NCI-H2107 treated with DMSO at 0.1 percent for 48 hours (cell line): ENCODE results near the gene LGI4.

ENCODE experiments used
- DNase-seq: peaks from one replicate; lab custom pipeline; 2025; ENCODE audit not compliant: unreplicated experiment; lab: John Stamatoyannopoulos, UW

LGI4 gene

GRCh38 chr19:35124098-35125060, 10.5 kb downstream of the LGI4 start:
- DNase-seq: no peak

DNA sequence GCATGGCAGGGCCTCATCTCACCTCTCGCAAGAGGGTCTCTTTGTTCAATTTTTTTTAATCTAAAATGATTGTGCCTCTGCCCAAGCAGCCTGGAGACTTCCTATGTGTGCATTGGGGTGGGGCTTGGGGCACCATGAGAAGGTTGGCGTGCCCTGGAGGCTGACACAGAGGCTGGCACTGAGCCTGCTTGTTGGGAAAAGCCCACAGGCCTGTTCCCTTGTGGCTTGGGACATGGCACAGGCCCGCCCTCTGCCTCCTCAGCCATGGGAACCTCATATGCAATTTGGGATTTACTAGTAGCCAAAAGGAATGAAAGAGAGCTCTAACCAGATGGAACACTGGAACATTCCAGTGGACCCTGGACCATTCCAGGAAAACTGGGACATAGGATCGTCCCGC, 11.3 kb downstream of the LGI4 start:
- DNase-seq: no peak

GRCh38 chr19:35122687-35123551, 11.9 kb downstream of the LGI4 start:
- no peak for DNase-seq

DNA sequence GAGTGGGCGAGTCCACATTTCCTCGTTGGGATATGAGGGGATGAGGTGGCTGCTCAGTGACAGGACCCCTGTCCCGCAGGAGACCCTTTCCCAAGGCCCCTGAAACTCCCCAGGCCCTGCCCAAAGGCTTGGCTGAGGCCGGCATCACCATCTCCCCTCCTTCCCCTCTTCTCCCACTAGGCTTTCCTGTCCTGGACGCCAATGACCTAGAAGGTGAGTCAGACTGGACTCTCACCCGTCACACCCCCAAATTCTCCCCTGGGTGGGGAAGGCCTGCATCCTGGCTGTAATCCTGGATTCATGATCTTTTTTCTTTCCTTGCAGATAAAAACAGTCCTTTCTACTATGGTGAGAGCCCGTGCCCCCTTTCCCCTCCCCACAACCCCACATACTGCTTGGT, 14.0 kb downstream of the LGI4 start:
- DNase-seq: no peak

GRCh38 chr19:35120492-35120891, 14.4 kb downstream of the LGI4 start:
- peak; percentile 8 for DNase-seq

DNA sequence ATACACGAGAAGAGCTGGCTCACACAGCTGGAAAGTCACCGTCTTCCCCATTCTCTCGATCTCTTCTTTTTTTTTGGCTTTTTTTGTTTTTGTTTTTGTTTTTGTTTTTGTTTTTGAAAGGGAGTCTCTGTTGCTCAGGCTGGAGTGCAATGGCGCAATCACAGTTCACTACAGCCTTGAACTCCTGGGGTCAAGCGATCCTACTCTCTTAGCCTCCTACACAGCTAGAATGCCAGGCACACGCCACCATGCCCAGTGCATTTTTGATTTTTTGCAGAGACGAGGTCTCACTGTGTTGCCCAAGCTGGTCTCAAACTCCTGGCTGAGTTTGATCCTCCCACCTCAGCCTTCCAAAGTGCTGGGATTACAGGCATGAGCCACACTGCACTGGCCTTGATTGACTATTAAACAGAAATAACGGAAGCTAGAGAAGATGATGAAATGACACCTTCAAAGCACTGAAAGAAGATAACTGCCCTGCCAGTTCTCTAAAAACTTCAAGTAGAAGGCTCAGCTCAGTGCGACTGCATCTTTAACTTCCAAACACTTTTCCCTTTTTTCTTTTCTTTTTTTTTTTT, 15.2 kb downstream of the LGI4 start:
- no peak for DNase-seq

- DNase-seq: no peak
Measured at GRCh38 chr19:35119091-35119490, 15.8 kb downstream of the LGI4 start.

DNA sequence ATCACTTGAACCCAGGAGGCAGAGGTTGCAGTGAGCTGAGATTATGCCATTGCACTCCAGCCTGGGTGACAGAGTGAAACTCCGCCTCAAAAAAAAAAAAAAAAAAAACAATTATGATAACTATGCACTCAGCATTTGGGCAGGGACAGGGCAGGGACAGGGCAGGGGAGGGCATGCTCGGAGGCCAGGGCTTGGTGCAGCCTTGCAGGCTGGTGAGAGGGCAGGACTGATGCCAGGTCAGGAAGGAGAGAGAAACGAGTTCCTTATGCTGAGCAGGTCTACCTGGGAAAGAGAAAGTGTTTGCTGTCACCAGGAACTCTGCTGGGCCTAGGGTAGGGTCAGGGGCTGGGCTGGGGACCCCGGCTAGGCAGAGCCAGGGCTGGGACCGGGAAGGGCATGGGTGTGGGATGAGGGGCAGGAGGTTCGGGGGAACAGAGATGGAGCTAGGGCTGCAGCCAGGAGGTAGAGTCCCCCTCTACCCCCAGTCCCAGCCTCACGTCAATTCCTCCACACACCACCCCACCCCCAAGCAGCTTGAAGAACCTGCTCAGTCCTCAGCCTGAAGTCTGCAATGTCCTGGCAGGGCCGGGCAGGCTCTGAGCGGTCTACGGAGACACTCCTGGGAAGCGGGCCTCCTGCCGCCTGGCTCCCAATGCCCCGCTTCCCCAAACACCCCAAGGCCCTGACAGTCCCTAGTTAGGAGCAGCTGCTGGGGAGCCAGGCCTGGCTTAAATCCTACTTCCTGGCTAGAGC, 16.4 kb downstream of the LGI4 start:
- no peak for DNase-seq

- DNase-seq: no peak
Measured at GRCh38 chr19:35117799-35118198, 17.1 kb downstream of the LGI4 start.

GRCh38 chr19:35117116-35117515, 17.7 kb downstream of the LGI4 start:
- DNase-seq: no peak

DNA sequence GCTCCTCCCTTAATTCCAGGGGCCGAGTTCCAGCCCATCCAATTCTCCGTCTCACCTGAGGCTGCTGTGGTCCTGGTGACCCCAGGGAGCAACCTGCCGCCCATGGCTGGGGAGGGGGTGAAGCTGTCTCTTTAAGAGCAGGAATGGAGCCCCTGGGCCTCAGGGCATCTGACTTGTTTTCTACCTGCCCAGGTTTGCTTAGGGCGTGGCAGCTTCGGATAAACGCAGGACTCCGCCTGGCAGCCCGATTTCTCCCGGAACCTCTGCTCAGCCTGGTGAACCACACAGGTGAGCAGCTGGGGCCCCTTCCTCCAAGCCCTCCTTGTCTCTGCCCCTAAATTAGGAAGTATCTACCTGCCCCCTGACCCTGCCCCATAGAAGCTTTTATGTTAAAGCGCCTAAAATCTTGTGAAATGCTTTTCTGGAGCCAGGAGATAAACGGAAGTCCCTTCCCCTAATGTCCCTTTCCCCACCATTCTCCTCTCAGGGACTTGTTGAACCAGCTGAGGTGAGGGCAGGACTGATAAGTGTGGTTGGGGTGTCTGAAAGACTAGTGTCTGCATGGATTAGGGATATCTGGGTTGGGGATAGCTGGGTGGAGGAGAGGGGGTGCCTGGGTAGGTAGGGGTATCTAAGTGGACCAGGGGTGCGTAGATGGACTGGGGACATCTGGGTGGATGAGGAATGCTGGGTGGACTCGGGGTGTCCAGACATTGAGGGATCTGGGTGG, 18.6 kb downstream of the LGI4 start:
- no peak for DNase-seq

DNA sequence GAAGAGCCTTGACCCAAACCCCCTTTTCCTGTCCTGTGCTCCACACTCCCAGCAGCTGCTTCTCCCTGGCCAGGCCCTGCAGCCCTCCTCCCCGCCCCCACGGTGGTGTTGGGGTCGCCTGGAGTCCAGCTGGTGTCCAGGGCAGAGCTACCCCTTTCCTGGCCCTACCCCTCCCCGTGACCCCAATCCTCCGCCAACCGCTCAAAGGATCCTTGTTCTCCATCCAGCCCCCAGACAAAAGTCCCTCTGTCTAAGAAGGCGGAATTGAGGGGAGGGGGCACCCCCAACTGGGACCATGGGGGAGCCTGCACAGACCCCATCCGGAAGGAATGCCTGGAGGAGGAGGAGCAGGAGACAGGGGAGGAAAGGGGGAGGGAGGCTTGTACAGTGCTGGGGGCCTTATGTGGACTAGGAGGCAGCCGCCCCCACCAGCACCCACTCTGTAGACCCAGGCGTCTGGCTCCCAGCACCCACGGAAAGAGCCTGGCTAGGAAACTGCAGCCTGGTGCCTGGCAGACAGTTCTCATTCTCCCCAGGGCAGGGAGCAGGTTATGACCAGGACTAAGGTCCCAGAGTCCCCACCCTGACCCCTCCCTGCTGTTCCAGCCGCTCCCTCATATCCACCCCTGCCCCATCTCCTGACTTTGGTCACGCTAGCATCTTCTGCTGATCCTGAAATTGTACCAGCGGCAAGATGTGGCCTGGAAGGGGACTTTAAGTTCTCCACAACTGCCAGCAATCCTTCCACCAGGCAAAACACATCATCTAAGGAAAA, 19.5 kb downstream of the LGI4 start, which contains the start of gene FXYD3:
FXYD3 (plus strand) TSS at position 647 of the 775 bp plus-strand sequence. CDS start 3,554 bp downstream, outside the sequence.
- DNase-seq: no peak

GRCh38 chr19:35114353-35115176, 20.3 kb downstream of the LGI4 start:
- DNase-seq: no peak

GRCh38 chr19:35112995-35113688, 21.7 kb downstream of the LGI4 start:
- DNase-seq: no peak

DNA sequence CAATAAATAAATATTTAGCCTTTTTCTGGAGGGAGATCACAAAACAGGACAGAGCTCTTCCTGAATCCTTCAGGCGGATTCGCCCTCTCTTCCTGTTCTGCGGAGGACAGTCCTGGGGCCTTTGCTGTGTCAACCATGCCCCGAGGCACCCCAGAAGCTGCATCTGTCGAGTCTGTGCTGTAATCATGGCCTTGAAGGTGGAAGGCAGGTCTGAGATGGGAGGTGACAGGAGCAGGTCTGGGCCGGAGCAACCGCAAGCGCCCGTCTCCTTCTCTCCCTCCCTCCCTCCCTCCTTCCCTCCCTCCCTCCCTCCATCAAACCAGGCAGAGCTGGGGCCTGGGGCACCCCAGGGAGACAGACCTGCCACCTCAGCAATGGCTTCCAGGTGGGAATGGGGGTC, 23.9 kb downstream of the LGI4 start:
- DNase-seq: no peak

DNA sequence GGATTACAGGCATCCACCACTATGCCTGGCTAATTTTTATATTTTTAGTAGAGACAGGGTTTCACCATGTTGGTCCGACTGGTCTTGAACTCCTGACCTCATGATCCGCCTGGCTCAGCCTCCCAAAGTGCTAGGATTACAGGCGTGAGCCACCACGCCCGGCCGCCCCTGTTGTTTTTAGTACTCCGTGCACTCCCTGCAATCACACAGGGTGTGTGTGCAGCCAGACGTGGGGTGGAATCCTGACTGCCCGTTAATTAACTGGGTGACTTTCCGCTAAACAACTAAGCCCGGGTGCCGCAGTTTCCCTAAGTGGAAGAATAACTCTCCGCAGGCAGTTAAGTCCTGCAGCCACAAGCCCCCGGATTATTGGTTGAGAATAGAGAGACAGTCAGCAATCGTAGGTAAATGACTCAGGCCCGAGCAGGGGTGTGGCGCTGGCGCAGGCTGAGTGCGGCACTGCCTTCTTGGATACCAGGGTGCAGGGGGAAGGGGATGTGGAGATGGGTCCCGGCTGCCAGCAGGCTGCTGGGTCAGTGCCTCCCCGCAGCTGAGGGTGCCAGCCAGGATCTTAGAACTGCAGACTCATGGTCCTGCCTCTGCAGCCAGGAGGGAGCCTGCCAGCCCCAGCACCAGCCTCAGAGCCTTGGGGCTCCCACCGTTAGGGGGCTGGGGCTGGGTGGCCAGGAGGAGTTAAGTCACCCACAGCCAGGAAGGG, 25.3 kb downstream of the LGI4 start:
- no peak for DNase-seq

DNA sequence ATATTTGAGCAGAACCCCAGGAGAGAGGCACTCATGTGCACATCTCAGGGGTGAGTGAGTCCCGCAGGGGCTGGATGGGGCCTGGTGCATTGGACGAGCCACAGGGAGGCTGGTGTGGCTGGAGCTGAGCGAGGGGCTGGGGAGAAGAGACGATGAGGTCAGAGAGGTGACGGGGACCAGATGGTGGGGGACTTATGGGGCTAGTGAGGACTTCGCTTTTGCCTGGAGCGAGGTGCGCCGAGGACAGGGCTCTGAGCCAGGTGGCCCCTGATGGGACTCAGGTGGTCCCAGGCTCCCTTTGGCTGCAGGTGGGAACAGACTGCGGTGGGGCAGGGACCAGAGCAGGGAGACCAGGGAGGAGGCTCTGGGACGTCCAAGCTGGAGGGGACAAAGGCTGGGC, 26.1 kb downstream of the LGI4 start:
- DNase-seq: no peak
